GM12874 (cell line): ENCODE measurements around the gene HNRNPUL2.

Source experiments
- TF ChIP-seq, protein P1 (sequence below): IDR thresholded peaks from 2 replicates; pipeline ENCODE4 v1.5.1; 2011; ENCODE audit warnings: low read depth, mild to moderate bottlenecking, control low read depth, low read length, moderate library complexity; ENCODE audit not compliant: insufficient read depth

Gene HNRNPUL2

GRCh38 chr11:62705413-62705812, 21.8 kb downstream of the HNRNPUL2 start:
- TF ChIP-seq, protein P1, sequence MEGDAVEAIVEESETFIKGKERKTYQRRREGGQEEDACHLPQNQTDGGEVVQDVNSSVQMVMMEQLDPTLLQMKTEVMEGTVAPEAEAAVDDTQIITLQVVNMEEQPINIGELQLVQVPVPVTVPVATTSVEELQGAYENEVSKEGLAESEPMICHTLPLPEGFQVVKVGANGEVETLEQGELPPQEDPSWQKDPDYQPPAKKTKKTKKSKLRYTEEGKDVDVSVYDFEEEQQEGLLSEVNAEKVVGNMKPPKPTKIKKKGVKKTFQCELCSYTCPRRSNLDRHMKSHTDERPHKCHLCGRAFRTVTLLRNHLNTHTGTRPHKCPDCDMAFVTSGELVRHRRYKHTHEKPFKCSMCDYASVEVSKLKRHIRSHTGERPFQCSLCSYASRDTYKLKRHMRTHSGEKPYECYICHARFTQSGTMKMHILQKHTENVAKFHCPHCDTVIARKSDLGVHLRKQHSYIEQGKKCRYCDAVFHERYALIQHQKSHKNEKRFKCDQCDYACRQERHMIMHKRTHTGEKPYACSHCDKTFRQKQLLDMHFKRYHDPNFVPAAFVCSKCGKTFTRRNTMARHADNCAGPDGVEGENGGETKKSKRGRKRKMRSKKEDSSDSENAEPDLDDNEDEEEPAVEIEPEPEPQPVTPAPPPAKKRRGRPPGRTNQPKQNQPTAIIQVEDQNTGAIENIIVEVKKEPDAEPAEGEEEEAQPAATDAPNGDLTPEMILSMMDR, result no peak

GRCh38 chr11:62702246-62702645, 25.0 kb downstream of the HNRNPUL2 start:
- TF ChIP-seq, protein P1, result no peak

DNA sequence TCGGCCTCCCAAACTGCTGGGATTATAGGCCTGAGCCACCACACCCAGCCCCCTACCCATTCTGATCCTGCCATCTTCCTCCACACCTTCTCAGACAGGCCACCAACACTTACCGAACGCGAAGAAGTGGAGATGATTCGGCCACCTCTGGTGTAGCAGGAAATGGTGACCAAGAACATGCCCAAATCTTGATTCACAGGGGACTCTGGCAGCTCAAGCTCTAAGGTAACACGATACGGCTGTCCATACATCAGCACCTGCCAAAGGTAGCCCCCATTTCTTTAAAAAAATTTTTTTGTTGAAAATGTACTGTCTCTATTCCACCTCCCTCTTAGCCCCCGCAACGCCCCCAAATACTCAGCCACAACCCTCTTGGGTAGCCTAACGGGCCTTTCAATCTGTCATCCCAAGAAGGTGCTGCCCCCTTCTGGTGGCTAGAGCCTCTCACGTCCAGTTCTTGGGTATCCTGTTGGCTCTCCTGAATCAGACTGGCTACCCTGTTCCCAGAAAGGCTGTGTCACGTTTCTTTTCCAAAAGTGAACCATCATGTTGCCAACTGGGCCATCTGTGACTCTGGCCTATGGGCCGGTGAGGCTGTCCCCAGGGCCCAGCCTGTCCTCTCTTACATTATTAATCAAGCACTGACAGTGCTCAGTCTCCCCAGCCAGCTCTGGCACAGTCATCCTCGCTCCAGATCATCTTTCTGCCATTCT, 32.6 kb downstream of the HNRNPUL2 start:
- TF ChIP-seq, protein P1, result peak; percentile 77

GRCh38 chr11:62689421-62690183, 37.7 kb downstream of the HNRNPUL2 start, which contains the start of gene LRRN4CL:
LRRN4CL (minus strand) TSS chr11:62689530; CDS start chr11:62688508, 1,022 bp downstream.
- TF ChIP-seq, protein P1, result no peak

DNA sequence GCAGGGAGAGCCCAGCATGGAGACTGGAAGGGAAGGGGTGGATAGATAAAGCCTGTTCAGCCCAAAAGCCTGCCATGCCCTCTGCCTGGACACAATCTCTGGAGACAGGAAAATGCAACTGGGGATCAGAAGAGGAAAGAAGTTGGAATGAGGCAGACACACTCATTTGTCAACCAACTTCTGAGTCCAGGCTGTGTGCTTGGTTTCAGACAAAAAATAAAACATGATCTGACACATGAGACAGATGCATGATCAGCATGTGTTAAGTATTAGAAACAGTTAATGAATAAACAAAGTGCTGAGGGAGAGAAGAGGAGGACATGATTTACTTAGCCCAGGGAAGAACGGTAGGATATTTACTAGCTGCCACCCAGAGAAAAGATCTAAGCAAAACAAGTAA, 38.8 kb downstream of the HNRNPUL2 start:
- TF ChIP-seq, protein P1, result no peak

- TF ChIP-seq, protein P1, result no peak
Measured at GRCh38 chr11:62687508-62688396, 39.5 kb downstream of the HNRNPUL2 start.

DNA sequence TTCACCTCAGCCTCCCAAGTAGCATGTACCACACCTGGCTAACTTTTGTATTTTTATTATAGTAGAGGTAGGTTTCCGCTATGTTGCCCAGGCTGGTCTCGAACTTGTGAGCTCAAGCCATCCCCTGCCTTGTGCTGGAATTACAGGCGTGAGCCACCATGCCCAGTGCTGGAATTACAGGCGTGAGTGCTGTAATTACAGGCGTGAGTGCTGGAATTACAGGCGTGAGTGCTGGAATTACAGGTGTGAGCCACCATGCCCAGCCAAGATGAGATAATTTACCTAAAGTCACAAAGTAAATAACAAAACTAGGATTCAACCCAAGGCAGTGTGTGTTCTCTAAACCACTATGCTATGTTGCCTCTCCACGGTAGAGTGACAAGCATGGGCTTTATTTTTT, 44.7 kb downstream of the HNRNPUL2 start:
- TF ChIP-seq, protein P1, result no peak
